Urinary bladder (tissue), 4 donors: Measurements from ENCODE around the gene SV2C. TPM values are rescaled to one million over a fixed set of nuclear protein-coding genes. Genes with fewer than 3 reads are reported as not detected.

ENCODE experiments used
- DNase-seq: peaks from one replicate; pipeline ENCODE4 v3.0.0-alpha.2; 2015; ENCODE audit errors: extremely low spot score
- H3K27ac ChIP-seq: one replicate; pipeline ENCODE4 v1.5.1; 2013; ENCODE audit warnings: low read depth, mild to moderate bottlenecking, moderate library complexity
- H3K36me3 ChIP-seq: one replicate; pipeline ENCODE4 v1.6.1; 2013; ENCODE audit warnings: mild to moderate bottlenecking, moderate library complexity; ENCODE audit not compliant: insufficient read depth
- H3K4me1 ChIP-seq: one replicate; pipeline ENCODE4 v1.6.1; 2013; ENCODE audit warnings: mild to moderate bottlenecking, moderate library complexity; ENCODE audit not compliant: insufficient read depth
- H3K4me3 ChIP-seq: one replicate; pipeline ENCODE4 v1.5.1; 2013; ENCODE audit warnings: low read depth, low read length
- WGBS: extraction: QIAGEN DNeasy Blood & Tissue Kit; methylation state at CpG from one replicate; pipeline ENCODE4 v1.1.7; 2013; 5-methylcytosine and 5-hydroxymethylcytosine counted together
- polyA plus RNA-seq: library from polyadenylated mRNA; stranded (reverse); fragments of 200-250 nt; gene quantifications from one replicate; pipeline ENCODE4 v1.2.3, GENCODE V29; 2013
- total RNA-seq: library from RNA; depleted of rRNA; stranded (reverse); fragments of >200 nt; gene quantifications from one replicate; pipeline ENCODE4 v1.2.3, GENCODE V29; 2014
- donor health status: healthy with polysubstance abuse.
- donor health status: healthy.

SV2C gene
- total and polyA plus RNA-seq, 2 donors, result 0.56 to 2.1 TPM

GRCh38 chr5:76187386-76187785 is 104.2 kb downstream of the SV2C start:
- no peaks in the 10 kb centered on the region for H3K36me3 ChIP-seq
- no peaks in the 10 kb centered on the region for H3K4me1 ChIP-seq
- no peak overlapping the region for H3K27ac ChIP-seq
- no peak overlapping the region for H3K4me3 ChIP-seq
- DNase-seq, result no peak

GRCh38 chr5:76190356-76190755 is 107.2 kb downstream of the SV2C start:
- DNase-seq, result no peak
- WGBS, result 97% methylated on average over 3 of the region's 3 CpGs
- no peaks in the 10 kb centered on the region for H3K4me1 ChIP-seq
- H3K36me3 ChIP-seq, result no peaks in the 10 kb centered on the region
- H3K27ac ChIP-seq, result no peak overlapping the region
- H3K4me3 ChIP-seq, result no peak overlapping the region

GRCh38 chr5:76192837-76193236 is 109.7 kb downstream of the SV2C start:
- WGBS, result 33% methylated on average over 5 of the region's 5 CpGs
- no peaks in the 10 kb centered on the region for H3K4me1 ChIP-seq
- H3K36me3 ChIP-seq, result no peaks in the 10 kb centered on the region
- no peak for DNase-seq
- no peak overlapping the region for H3K27ac ChIP-seq
- no peak overlapping the region for H3K4me3 ChIP-seq

- H3K27ac ChIP-seq, result no peak overlapping the region
- DNase-seq, result no peak
- no peaks in the 10 kb centered on the region for H3K4me1 ChIP-seq
Measured at GRCh38 chr5:76193635-76194034, 110.5 kb downstream of the SV2C start.

GRCh38 chr5:76194340-76194739 is 111.2 kb downstream of the SV2C start:
- H3K27ac ChIP-seq, result no peak overlapping the region
- H3K36me3 ChIP-seq, result no peaks in the 10 kb centered on the region
- H3K4me1 ChIP-seq, result no peaks in the 10 kb centered on the region
- no peak overlapping the region for H3K4me3 ChIP-seq
- DNase-seq, result no peak
- WGBS, result 34% methylated on average over 3 of the region's 3 CpGs

More at GRCh38 chr5:76193635-76194034, 110.5 kb downstream of the SV2C start:
- Histone ChIP-seq H3K4me3 (no peak overlapping the region), H3K36me3 (no peaks in the 10 kb centered on the region)

- H3K36me3 ChIP-seq, result no peaks in the 10 kb centered on the region
- WGBS, result 89% methylated on average over 3 of the region's 3 CpGs
- H3K4me3 ChIP-seq, result no peak overlapping the region
- H3K27ac ChIP-seq, result no peak overlapping the region
- DNase-seq, result no peak
- no peaks in the 10 kb centered on the region for H3K4me1 ChIP-seq
Measured at GRCh38 chr5:76196457-76196856, 113.3 kb downstream of the SV2C start.

GRCh38 chr5:76196886-76197489 is 113.8 kb downstream of the SV2C start:
- no peak for DNase-seq

GRCh38 chr5:76197726-76198125 is 114.5 kb downstream of the SV2C start:
- Histone ChIP-seq H3K4me1 (no peaks in the 10 kb centered on the region), H3K4me3 (no peak overlapping the region), H3K27ac (no peak overlapping the region), H3K36me3 (no peaks in the 10 kb centered on the region)
- no peak for DNase-seq
- 89% methylated on average over 3 of the region's 3 CpGs for WGBS

More at GRCh38 chr5:76196886-76197489, 113.8 kb downstream of the SV2C start:
- WGBS, result 83% methylated on average over 2 of the region's 2 CpGs
- Histone ChIP-seq H3K4me1 (no peaks in the 10 kb centered on the region), H3K36me3 (no peaks in the 10 kb centered on the region), H3K4me3 (no peak overlapping the region), H3K27ac (no peak overlapping the region)

- no peak for DNase-seq
- H3K27ac ChIP-seq, result no peak overlapping the region
- H3K36me3 ChIP-seq, result no peaks in the 10 kb centered on the region
- no peak overlapping the region for H3K4me3 ChIP-seq
- H3K4me1 ChIP-seq, result no peaks in the 10 kb centered on the region
- 42% methylated on average over 6 of the region's 6 CpGs for WGBS
Measured at GRCh38 chr5:76199336-76200318, 116.4 kb downstream of the SV2C start.

GRCh38 chr5:76202182-76202581 is 119.0 kb downstream of the SV2C start:
- H3K4me3 ChIP-seq, result no peak overlapping the region
- no peaks in the 10 kb centered on the region for H3K36me3 ChIP-seq
- 87% methylated on average over 5 of the region's 5 CpGs for WGBS
- DNase-seq, result no peak
- no peak overlapping the region for H3K27ac ChIP-seq
- H3K4me1 ChIP-seq, result no peaks in the 10 kb centered on the region

GRCh38 chr5:76204191-76204590 is 121.0 kb downstream of the SV2C start:
- H3K27ac ChIP-seq, result no peak overlapping the region
- DNase-seq, result no peak
- WGBS, result 34% methylated on average over 1 of the region's 1 CpG
- H3K4me1 ChIP-seq, result no peaks in the 10 kb centered on the region
- H3K36me3 ChIP-seq, result no peaks in the 10 kb centered on the region
- H3K4me3 ChIP-seq, result no peak overlapping the region

- H3K4me1 ChIP-seq, result no peaks in the 10 kb centered on the region
- no peak overlapping the region for H3K27ac ChIP-seq
- WGBS, result 18% methylated on average over 3 of the region's 3 CpGs
- H3K4me3 ChIP-seq, result no peak overlapping the region
- H3K36me3 ChIP-seq, result no peaks in the 10 kb centered on the region
- no peak for DNase-seq
Measured at GRCh38 chr5:76204713-76205112, 121.5 kb downstream of the SV2C start.

GRCh38 chr5:76207120-76207519 is 123.9 kb downstream of the SV2C start:
- no peaks in the 10 kb centered on the region for H3K36me3 ChIP-seq

GRCh38 chr5:76209297-76209696 is 126.1 kb downstream of the SV2C start:
- DNase-seq, result no peak
- H3K27ac ChIP-seq, result no peak overlapping the region
- no peak overlapping the region for H3K4me3 ChIP-seq
- H3K36me3 ChIP-seq, result no peaks in the 10 kb centered on the region
- no peaks in the 10 kb centered on the region for H3K4me1 ChIP-seq
- 84% methylated on average over 2 of the region's 2 CpGs for WGBS

More at GRCh38 chr5:76207120-76207519, 123.9 kb downstream of the SV2C start:
- WGBS, result 25% methylated on average over 2 of the region's 2 CpGs
- no peaks in the 10 kb centered on the region for H3K4me1 ChIP-seq
- no peak overlapping the region for H3K4me3 ChIP-seq
- DNase-seq, result no peak
- no peak overlapping the region for H3K27ac ChIP-seq
